Neural cell (in vitro differentiated cells): ENCODE measurements around the gene RAET1E. TPM values are rescaled to one million over a fixed set of nuclear protein-coding genes. Genes with fewer than 3 reads are reported as not detected.
A peak's percentile ranks its signal among the peaks of the same experiment; 100 is the strongest.
"Not testable (repeated sequence)": the region's sequence is repeated elsewhere in the genome, so short reads cannot be mapped to it uniquely, and the experiment has no call there.

Experiments
- H2AFZ ChIP-seq: fragments of 200-600, 300-800 bp; sonication (generic), shearing (Covaris generic); 2 replicates; pipeline ENCODE4 v1.6.0; 2014; ENCODE audit warnings: low read depth, mild to moderate bottlenecking, antibody characterized with exemption, low read length, moderate library complexity
- H3F3A ChIP-seq: fragments of 200-600 bp; shearing (Covaris generic); 2 replicates; pipeline ENCODE4 v1.6.1; 2016; ENCODE audit warnings: mild to moderate bottlenecking, moderate library complexity, mixed read lengths, antibody characterized with exemption, low read length; ENCODE audit not compliant: insufficient read depth, poor library complexity, severe bottlenecking
- H3K27ac ChIP-seq: fragments of 200-600, 300-800 bp; sonication (generic), shearing (Covaris generic); 2 replicates; pipeline ENCODE4 v1.5.1; 2014; ENCODE audit warnings: mild to moderate bottlenecking, low read length, moderate library complexity
- H3K27me3 ChIP-seq: fragments of 300-800, 200-600 bp; sonication (generic), shearing (Covaris generic); 2 replicates; pipeline ENCODE4 v1.6.0; 2014; ENCODE audit warnings: mild to moderate bottlenecking, low read depth, low read length, moderate library complexity; ENCODE audit not compliant: insufficient read depth
- H3K36me3 ChIP-seq: fragments of 300-800, 200-600 bp; sonication (generic), shearing (Covaris generic); 2 replicates; pipeline ENCODE4 v1.5.1; 2014; ENCODE audit warnings: mild to moderate bottlenecking, antibody characterized with exemption, low read length, moderate library complexity; ENCODE audit not compliant: insufficient read depth
- H3K4me2 ChIP-seq: fragments of 300-800, 200-600 bp; sonication (generic), shearing (Covaris generic); 2 replicates; pipeline ENCODE4 v1.6.0; 2014; ENCODE audit warnings: mild to moderate bottlenecking, low read length
- H3K4me3 ChIP-seq: fragments of 300-800, 200-600 bp; sonication (generic), shearing (Covaris generic); 2 replicates; pipeline ENCODE4 v1.5.1; 2014; ENCODE audit warnings: mild to moderate bottlenecking, low read length, moderate library complexity
- H3K79me2 ChIP-seq: fragments of 200-600 bp; shearing (Covaris generic); replicated peaks from 2 replicates; pipeline ENCODE4 v1.6.0; 2014; ENCODE audit warnings: mild to moderate bottlenecking, low read length, moderate library complexity; ENCODE audit not compliant: insufficient read depth
- H3K9ac ChIP-seq: fragments of 300-800, 200-600 bp; sonication (generic), shearing (Covaris generic); 2 replicates; pipeline ENCODE4 v1.6.1; 2016; ENCODE audit warnings: mild to moderate bottlenecking, low read length, mixed read lengths
- H3K9me2 ChIP-seq: fragments of 200-600 bp; shearing (Covaris generic); 2 replicates; pipeline ENCODE4 v1.6.1; 2016; ENCODE audit warnings: mild to moderate bottlenecking, low read length, mixed read lengths; ENCODE audit not compliant: insufficient read depth
- H3K9me3 ChIP-seq: fragments of 200-600, 300-800 bp; sonication (generic), shearing (Covaris generic); 2 replicates; pipeline ENCODE4 v1.6.1; 2016; ENCODE audit warnings: mild to moderate bottlenecking, mixed run types, low read length, moderate library complexity, mixed read lengths
- H4K20me1 ChIP-seq: fragments of 200-600 bp; shearing (Covaris generic); 2 replicates; pipeline ENCODE4 v1.6.1; 2016; ENCODE audit warnings: mild to moderate bottlenecking, mixed run types; ENCODE audit not compliant: insufficient read depth
- EP300 ChIP-seq: fragments of 450-650 bp; conservative IDR thresholded peaks from 2 replicates; pipeline ENCODE4 v1.6.1; 2014; ENCODE audit warnings: antibody characterized with exemption, mild to moderate bottlenecking, moderate library complexity; ENCODE audit not compliant: poor library complexity, severe bottlenecking
- EZH2 ChIP-seq: fragments of 200-600, 300-800 bp; shearing (Covaris generic), sonication (generic); IDR thresholded peaks from 2 replicates; pipeline ENCODE4 v1.6.1; 2014; ENCODE audit warnings: antibody characterized with exemption, low read length, borderline replicate concordance, mild to moderate bottlenecking; ENCODE audit not compliant: insufficient read depth, poor library complexity, severe bottlenecking
- MXI1 ChIP-seq: fragments of 450-650 bp; conservative IDR thresholded peaks from 2 replicates; pipeline ENCODE4 v1.6.1; 2014; ENCODE audit warnings: antibody characterized with exemption, mild to moderate bottlenecking; ENCODE audit not compliant: poor library complexity, severe bottlenecking
- POLR2AphosphoS5 ChIP-seq: IDR thresholded peaks from 2 replicates; pipeline ENCODE4 v1.6.1; 2012
- RAD21 ChIP-seq: fragments of 450-650 bp; conservative IDR thresholded peaks from 2 replicates; pipeline ENCODE4 v1.6.1; 2014; ENCODE audit warnings: antibody characterized with exemption, mild to moderate bottlenecking, moderate library complexity
- SMC3 ChIP-seq: fragments of 450-650 bp; conservative IDR thresholded peaks from 2 replicates; pipeline ENCODE4 v1.6.1; 2014; ENCODE audit warnings: antibody characterized with exemption, mild to moderate bottlenecking, moderate library complexity; ENCODE audit not compliant: poor library complexity
- TAF1 ChIP-seq: IDR thresholded peaks from 2 replicates; pipeline ENCODE4 v1.6.1; 2012; ENCODE audit warnings: low read depth
- polyA plus RNA-seq: library from polyadenylated mRNA; depleted of rRNA; stranded (reverse); fragments of >200 nt; gene quantifications from 2 replicates; pipeline ENCODE4 v1.2.3, GENCODE V29; 2014
- TF ChIP-seq, protein P1 (sequence below): fragments of 450-650 bp; IDR thresholded peaks from 2 replicates; pipeline ENCODE4 v1.5.1; 2014; ENCODE audit warnings: antibody characterized with exemption, mild to moderate bottlenecking, moderate library complexity; ENCODE audit not compliant: poor library complexity, severe bottlenecking
- TF ChIP-seq, protein P2 (sequence below): IDR thresholded peaks from 2 replicates; pipeline ENCODE4 v1.6.1; 2012; ENCODE audit warnings: borderline replicate concordance

RAET1E gene
- polyA plus RNA-seq, 1 donor from 2014 or later = not detected

DNA sequence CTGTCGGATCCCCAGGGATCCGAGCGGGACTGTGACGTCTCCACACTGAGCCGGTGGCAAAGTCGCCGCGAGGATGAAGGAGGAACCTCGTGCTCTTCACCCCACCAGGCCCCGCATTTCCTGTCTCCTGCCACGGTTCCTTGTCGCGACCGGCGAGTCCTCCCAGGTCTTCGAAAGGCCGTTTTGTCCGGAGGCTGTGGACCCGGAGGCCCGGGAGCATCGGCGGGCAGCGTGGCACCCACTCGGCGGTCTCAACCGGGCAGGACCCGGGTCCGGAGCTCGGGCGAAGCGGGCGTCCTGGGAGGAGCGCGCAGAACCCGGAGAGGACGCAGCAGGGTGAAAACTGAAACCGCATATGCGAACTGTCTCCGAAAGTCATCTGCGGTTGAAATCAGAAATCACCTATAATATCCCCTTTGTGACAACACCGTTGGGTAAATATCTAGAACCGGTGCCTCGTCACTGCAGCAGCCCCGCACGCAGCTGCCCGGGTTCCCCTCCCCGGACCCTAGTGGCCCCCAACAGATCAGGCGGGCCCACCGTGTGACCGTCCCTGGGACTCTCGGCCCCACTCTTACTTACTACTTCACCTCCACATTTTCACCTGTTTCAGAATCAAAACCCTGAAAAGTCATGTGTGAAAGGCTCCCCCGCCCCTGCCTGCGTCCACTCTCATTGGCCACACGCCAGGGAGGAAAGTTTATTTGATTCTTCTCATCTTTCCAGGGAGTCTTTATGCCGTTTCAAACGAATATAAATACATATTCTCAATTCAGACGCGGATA is 40.9 kb upstream of the RAET1E start:
- H3F3A ChIP-seq = no peaks in the 10 kb centered on the region
- H3K4me3 ChIP-seq = peak overlapping the region; percentile 54
- no peak overlapping the region for H2AFZ ChIP-seq

DNA sequence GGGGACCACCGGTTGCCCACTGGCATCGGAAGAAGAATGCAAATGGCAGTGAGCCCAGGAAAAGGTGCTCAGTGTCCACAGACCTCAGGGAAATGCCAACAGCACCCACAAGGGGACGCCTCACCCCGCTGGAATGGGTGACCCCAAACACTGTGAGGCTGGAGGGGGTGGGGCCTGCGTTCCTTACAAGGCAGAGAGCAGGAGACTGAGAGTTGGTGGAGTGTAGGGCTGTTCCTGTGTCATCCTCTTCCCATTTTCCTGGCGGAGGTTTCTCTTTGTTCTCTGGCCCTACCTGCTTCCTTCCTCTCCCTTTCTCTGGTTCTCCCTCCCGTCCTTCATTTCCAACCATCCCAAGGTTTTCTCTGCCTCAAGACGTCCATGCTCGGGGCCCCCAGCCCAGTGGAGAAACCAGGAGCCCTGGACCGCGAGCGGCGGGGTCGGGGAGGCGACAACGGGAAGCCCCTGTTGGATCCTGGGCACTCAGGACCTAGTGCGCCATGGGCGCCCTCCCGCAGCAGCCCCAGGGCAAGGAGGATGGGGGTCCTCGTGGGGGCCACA is 40.2 kb upstream of the RAET1E start:
- H3K9ac ChIP-seq, H3K79me2 ChIP-seq, H3K36me3 ChIP-seq, H3K9me3 ChIP-seq, H3K4me2 ChIP-seq, H2AFZ ChIP-seq, H3K27ac ChIP-seq, H4K20me1 ChIP-seq, H3F3A ChIP-seq, H3K9me2 ChIP-seq: not testable (repeated sequence)
- H3K4me3 ChIP-seq = peak overlapping the region; percentile 54
- peaks cover 90% of the 10 kb centered on the region for H3K27me3 ChIP-seq

More for the DNA sequence above, 40.9 kb upstream of the RAET1E start:
- H3K9me2 ChIP-seq = no peaks in the 10 kb centered on the region
- no peaks in the 10 kb centered on the region for H4K20me1 ChIP-seq
- no peak overlapping the region for H3K27ac ChIP-seq
- H3K36me3 ChIP-seq = no peaks in the 10 kb centered on the region
- peaks cover 87% of the 10 kb centered on the region for H3K27me3 ChIP-seq
- no peaks in the 10 kb centered on the region for H3K79me2 ChIP-seq
- H3K4me2 ChIP-seq = no peak overlapping the region
- no peak overlapping the region for H3K9ac ChIP-seq
- TF ChIP-seq TAF1 (no peak), POLR2AphosphoS5 (peak; percentile 34), EZH2 (peak; percentile 75)
- no peaks in the 10 kb centered on the region for H3K9me3 ChIP-seq

DNA sequence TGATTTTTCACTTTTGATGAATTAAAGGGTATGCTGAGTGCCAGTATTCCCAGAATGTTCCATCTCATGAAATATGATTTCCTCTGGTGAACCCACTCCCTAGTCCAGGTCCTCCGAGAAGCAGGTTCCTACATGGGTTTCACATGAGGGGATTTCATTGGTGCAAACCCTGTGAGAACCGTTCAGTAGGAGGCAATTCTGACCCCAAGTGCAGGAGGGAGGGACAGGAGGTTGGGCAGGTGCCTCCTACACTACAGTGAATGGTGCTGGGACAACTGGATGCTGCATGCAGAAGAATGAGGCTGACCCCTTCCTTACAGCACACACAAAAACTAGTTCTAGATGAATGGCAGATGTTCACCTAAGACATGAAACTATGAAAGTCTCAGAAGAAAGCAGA is 38.8 kb upstream of the RAET1E start:
- Histone ChIP-seq H3K4me3 (no peak overlapping the region), H4K20me1 (no peaks in the 10 kb centered on the region), H3K27me3 (peaks cover 86% of the 10 kb centered on the region), H3K79me2 (no peaks in the 10 kb centered on the region), H3K27ac (no peak overlapping the region), H3K9ac (no peak overlapping the region), H3K9me2 (no peaks in the 10 kb centered on the region), H3K4me2 (no peak overlapping the region), H2AFZ (no peak overlapping the region), H3F3A (no peaks in the 10 kb centered on the region), H3K36me3 (no peaks in the 10 kb centered on the region), H3K9me3 (no peaks in the 10 kb centered on the region)
- TF ChIP-seq RAD21 (no peak), TAF1 (no peak), MXI1 (no peak), POLR2AphosphoS5 (no peak), SMC3 (no peak), EZH2 (no peak), EP300 (no peak)
- TF ChIP-seq, protein P1, sequence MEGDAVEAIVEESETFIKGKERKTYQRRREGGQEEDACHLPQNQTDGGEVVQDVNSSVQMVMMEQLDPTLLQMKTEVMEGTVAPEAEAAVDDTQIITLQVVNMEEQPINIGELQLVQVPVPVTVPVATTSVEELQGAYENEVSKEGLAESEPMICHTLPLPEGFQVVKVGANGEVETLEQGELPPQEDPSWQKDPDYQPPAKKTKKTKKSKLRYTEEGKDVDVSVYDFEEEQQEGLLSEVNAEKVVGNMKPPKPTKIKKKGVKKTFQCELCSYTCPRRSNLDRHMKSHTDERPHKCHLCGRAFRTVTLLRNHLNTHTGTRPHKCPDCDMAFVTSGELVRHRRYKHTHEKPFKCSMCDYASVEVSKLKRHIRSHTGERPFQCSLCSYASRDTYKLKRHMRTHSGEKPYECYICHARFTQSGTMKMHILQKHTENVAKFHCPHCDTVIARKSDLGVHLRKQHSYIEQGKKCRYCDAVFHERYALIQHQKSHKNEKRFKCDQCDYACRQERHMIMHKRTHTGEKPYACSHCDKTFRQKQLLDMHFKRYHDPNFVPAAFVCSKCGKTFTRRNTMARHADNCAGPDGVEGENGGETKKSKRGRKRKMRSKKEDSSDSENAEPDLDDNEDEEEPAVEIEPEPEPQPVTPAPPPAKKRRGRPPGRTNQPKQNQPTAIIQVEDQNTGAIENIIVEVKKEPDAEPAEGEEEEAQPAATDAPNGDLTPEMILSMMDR = no peak
- TF ChIP-seq, protein P2, sequence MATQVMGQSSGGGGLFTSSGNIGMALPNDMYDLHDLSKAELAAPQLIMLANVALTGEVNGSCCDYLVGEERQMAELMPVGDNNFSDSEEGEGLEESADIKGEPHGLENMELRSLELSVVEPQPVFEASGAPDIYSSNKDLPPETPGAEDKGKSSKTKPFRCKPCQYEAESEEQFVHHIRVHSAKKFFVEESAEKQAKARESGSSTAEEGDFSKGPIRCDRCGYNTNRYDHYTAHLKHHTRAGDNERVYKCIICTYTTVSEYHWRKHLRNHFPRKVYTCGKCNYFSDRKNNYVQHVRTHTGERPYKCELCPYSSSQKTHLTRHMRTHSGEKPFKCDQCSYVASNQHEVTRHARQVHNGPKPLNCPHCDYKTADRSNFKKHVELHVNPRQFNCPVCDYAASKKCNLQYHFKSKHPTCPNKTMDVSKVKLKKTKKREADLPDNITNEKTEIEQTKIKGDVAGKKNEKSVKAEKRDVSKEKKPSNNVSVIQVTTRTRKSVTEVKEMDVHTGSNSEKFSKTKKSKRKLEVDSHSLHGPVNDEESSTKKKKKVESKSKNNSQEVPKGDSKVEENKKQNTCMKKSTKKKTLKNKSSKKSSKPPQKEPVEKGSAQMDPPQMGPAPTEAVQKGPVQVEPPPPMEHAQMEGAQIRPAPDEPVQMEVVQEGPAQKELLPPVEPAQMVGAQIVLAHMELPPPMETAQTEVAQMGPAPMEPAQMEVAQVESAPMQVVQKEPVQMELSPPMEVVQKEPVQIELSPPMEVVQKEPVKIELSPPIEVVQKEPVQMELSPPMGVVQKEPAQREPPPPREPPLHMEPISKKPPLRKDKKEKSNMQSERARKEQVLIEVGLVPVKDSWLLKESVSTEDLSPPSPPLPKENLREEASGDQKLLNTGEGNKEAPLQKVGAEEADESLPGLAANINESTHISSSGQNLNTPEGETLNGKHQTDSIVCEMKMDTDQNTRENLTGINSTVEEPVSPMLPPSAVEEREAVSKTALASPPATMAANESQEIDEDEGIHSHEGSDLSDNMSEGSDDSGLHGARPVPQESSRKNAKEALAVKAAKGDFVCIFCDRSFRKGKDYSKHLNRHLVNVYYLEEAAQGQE = no peak
